K562 (cell line): ENCODE results near the gene SLC66A2. TPM values are rescaled to one million over a fixed set of nuclear protein-coding genes. Genes with fewer than 3 reads are reported as not detected.

ENCODE experiments used
- BRF2 ChIP-seq: IDR thresholded peaks from 3 replicates; pipeline ENCODE4 v1.6.1; 2011; ENCODE audit warnings: borderline replicate concordance, mild to moderate bottlenecking; ENCODE audit not compliant: insufficient read length, insufficient read depth
- CBFA2T3 ChIP-seq: fragments of 450-650 bp; IDR thresholded peaks from 2 replicates; pipeline ENCODE4 v1.6.1; 2017
- CHD1 ChIP-seq: fragments of 200-600 bp; sonication (generic); IDR thresholded peaks from one replicate; pipeline ENCODE4 v1.6.1; 2012; ENCODE audit warnings: mild to moderate bottlenecking, moderate library complexity, low read length, inconsistent platforms
- ERF ChIP-seq: fragments of 450-650 bp; formaldehyde crosslinking; IDR thresholded peaks from 2 replicates; pipeline ENCODE4 v1.4.0; 2020; ENCODE audit warnings: mild to moderate bottlenecking, mixed read lengths
- ESRRA ChIP-seq: fragments of 450-650 bp; IDR thresholded peaks from 2 replicates; pipeline ENCODE4 v1.6.1; 2014; ENCODE audit warnings: low read depth, mild to moderate bottlenecking, moderate library complexity, borderline replicate concordance
- GATA2 ChIP-seq: sonication (generic); formaldehyde crosslinking; IDR thresholded peaks from 2 replicates; pipeline ENCODE4 v1.4.0; 2020; ENCODE audit warnings: mild to moderate bottlenecking, missing genetic modification reagents
- ILF3 ChIP-seq: fragments of 450-650 bp; IDR thresholded peaks from 2 replicates; pipeline ENCODE4 v1.6.1; 2018; ENCODE audit warnings: antibody characterized with exemption, mild to moderate bottlenecking, moderate library complexity, borderline replicate concordance
- KDM5B ChIP-seq: fragments of 200-600 bp; sonication (generic); IDR thresholded peaks from 2 replicates; pipeline ENCODE4 v1.6.1; 2012; ENCODE audit warnings: low read depth, mild to moderate bottlenecking, moderate library complexity, low read length, control low read depth, inconsistent platforms; ENCODE audit not compliant: insufficient replicate concordance
- PCBP2 ChIP-seq: fragments of 200-400 bp; formaldehyde crosslinking; IDR thresholded peaks from 2 replicates; pipeline ENCODE4 v1.6.1; 2018; ENCODE audit warnings: low read length, low read depth, mild to moderate bottlenecking, moderate library complexity; ENCODE audit not compliant: poor library complexity, severe bottlenecking
- POLR2AphosphoS5 ChIP-seq: IDR thresholded peaks from 2 replicates; pipeline ENCODE4 v1.6.1; 2011; ENCODE audit warnings: mild to moderate bottlenecking, low read depth, low read length, moderate library complexity; ENCODE audit not compliant: control insufficient read depth, insufficient read depth
- POU5F1 ChIP-seq: fragments of 150-350 bp; IDR thresholded peaks from 2 replicates; pipeline ENCODE4 v1.6.1; 2014; ENCODE audit warnings: borderline replicate concordance, low read length, low read depth, mild to moderate bottlenecking; ENCODE audit not compliant: partially characterized antibody
- PRMT5 ChIP-seq: sonication (generic); formaldehyde crosslinking; IDR thresholded peaks from 2 replicates; pipeline ENCODE4 v1.5.0; 2020; ENCODE audit warnings: missing genetic modification reagents
- STAT5A ChIP-seq: IDR thresholded peaks from 2 replicates; pipeline ENCODE4 v1.6.1; 2012; ENCODE audit warnings: low read length, inconsistent platforms, borderline replicate concordance
- ZNF263 ChIP-seq: sonication (generic); formaldehyde crosslinking; IDR thresholded peaks from 2 replicates; pipeline ENCODE4 v1.8.0; 2022; ENCODE audit warnings: mild to moderate bottlenecking, missing genetic modification reagents, borderline replicate concordance
- ZNF384 ChIP-seq: IDR thresholded peaks from 2 replicates; pipeline ENCODE4 v1.6.1; 2012; ENCODE audit warnings: low read depth, low read length, improper control_type of control experiment
- ZNF41 ChIP-seq: fragments of 250-450 bp; sonication (Bioruptor Pico); conservative IDR thresholded peaks from 2 replicates; pipeline ENCODE4 v1.4.0; 2020; ENCODE audit warnings: mild to moderate bottlenecking
- polyA plus RNA-seq, 8 experiments: library from polyadenylated mRNA; depleted of rRNA in 4 of 8; stranded (reverse) in 5 of 8; unstranded in 3 of 8; fragments of >200 nt; fragmentation: Nextera tagmentation in 2 of 8; fragmentation: Illumina TruSeq in 1 of 8; extraction: Ambion mirVana in 2 of 8; extraction: Trizol in 1 of 8; gene quantifications; 2 replicates each; pipeline versions ENCODE4 v1.2.1 to v1.2.3, GENCODE V29; 2011 to 2014; ENCODE audit warnings: inconsistent platforms in 1 of 8, missing spikeins in 1 of 8
- total RNA-seq, 7 experiments: library from RNA; depleted of rRNA in 6 of 7; stranded (reverse); fragments of >200 nt in 6 of 7; fragmentation: Illumina TruSeq in 2 of 7; extraction: Trizol in 2 of 7; gene quantifications; 2 replicates each; pipeline versions ENCODE4 v1.2.1 to v1.2.3, GENCODE V29; 2011 to 2021; ENCODE audit warnings: low replicate concordance in 1 of 7
- TF ChIP-seq, protein P1 (sequence below): fragments of 250-450 bp; sonication (Bioruptor Pico); IDR thresholded peaks from 2 replicates; pipeline ENCODE4 v1.5.0; 2021; ENCODE audit warnings: mild to moderate bottlenecking, moderate library complexity
- TF ChIP-seq, protein P2 (sequence below): fragments of 450-650 bp; IDR thresholded peaks from 2 replicates; pipeline ENCODE4 v1.6.1; 2018; ENCODE audit warnings: mild to moderate bottlenecking, low read depth; ENCODE audit not compliant: partially characterized antibody
- TF ChIP-seq, protein P3 (sequence below): IDR thresholded peaks from 2 replicates; pipeline ENCODE4 v1.6.1; 2016; ENCODE audit warnings: missing genetic modification characterization, missing compliant biosample characterization
- TF ChIP-seq, protein P4 (sequence below): fragments of 250-450 bp; sonication (Bioruptor Pico); IDR thresholded peaks from 2 replicates; pipeline ENCODE4 v1.8.0; 2021; ENCODE audit warnings: borderline replicate concordance, mild to moderate bottlenecking, moderate library complexity; ENCODE audit not compliant: poor library complexity, severe bottlenecking

SLC66A2 gene
- total and polyA plus RNA-seq, 9 of the 15 experiments (the other 6 are each of a cell fraction or from before 2014, with no cell fraction given), result 0.25 to 17.5 (median 5.6) TPM

GRCh38 chr18:79975043-79975442, 23.6 kb upstream of the SLC66A2 start (continued):
- TF ChIP-seq, protein P1, sequence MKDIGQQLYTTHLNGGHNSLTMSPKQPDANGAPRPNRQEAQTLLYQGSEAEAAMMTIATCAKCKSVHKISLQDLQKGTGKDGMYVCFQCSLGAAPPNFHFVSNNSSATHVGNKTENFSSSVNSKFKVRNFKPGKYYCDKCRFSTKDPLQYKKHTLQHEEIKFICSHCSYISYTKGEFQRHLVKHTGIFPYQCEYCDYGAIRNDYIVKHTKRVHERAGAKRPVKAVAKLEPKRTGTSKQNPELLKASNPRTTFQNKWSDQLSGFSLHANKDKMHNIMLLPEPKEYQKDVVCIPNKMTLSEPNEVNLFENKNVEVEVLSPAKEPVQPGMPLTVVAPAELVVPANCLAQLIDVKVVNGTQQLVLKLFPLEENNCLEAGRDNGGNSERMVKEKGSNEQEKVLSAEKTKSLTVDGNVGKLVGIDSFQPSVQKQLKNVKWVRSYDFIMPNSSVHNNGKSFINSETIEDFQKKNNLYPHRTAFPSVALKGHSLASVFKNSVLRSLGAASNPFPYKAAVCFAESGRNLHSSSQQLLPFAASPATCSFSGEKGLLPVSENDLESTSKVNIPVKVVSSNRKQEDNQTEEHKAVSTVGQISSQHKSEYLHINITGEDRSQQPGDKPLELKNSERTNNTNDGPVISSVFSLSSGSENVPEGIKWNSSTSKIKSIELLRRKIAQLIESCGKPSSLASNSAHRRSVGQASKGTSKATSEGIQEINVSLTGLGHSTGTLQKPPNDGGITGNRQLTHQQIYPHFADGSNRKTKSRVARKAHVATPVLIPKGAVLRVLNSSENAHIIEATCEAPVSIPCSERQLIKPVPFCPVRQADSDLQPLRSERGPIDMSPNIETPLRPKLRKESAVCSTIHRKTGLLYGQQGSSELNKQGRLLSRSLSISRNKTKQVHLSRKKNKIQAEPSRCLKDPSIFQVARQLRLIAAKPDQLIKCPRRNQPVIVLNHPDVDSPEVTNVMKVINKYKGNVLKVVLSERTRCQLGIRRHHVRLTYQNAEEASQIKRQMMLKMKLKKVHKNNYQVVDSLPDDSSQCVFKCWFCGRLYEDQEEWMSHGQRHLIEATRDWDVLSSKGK (CRISPR knock-in tag), result no peak
- TF ChIP-seq ESRRA (peak; percentile 45; the same call in 1 of the 2 replicates), STAT5A (peak; percentile 25; the same call in 1 of the 2 replicates), CHD1 (no peak), POU5F1 (no peak), GATA2 (CRISPR knock-in tag) (peak; percentile 65), ILF3 (no peak), CBFA2T3 (peak; percentile 85), PCBP2 (no peak), ZNF263 (CRISPR knock-in tag) (no peak), PRMT5 (no peak), KDM5B (no peak), ZNF41 (CRISPR knock-in tag) (no peak), ZNF384 (no peak), POLR2AphosphoS5 (peak; percentile 72), BRF2 (no peak), ERF (no peak)
- TF ChIP-seq, protein P2, sequence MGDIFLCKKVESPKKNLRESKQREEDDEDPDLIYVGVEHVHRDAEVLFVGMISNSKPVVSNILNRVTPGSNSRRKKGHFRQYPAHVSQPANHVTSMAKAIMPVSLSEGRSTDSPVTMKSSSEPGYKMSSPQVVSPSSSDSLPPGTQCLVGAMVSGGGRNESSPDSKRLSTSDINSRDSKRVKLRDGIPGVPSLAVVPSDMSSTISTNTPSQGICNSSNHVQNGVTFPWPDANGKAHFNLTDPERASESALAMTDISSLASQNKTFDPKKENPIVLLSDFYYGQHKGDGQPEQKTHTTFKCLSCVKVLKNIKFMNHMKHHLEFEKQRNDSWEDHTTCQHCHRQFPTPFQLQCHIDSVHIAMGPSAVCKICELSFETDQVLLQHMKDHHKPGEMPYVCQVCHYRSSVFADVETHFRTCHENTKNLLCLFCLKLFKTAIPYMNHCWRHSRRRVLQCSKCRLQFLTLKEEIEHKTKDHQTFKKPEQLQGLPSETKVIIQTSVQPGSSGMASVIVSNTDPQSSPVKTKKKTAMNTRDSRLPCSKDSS, result no peak
- TF ChIP-seq, protein P3, sequence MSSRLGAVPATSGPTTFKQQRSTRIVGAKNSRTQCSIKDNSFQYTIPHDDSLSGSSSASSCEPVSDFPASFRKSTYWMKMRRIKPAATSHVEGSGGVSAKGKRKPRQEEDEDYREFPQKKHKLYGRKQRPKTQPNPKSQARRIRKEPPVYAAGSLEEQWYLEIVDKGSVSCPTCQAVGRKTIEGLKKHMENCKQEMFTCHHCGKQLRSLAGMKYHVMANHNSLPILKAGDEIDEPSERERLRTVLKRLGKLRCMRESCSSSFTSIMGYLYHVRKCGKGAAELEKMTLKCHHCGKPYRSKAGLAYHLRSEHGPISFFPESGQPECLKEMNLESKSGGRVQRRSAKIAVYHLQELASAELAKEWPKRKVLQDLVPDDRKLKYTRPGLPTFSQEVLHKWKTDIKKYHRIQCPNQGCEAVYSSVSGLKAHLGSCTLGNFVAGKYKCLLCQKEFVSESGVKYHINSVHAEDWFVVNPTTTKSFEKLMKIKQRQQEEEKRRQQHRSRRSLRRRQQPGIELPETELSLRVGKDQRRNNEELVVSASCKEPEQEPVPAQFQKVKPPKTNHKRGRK (tag), result no peak
- TF ChIP-seq, protein P4, sequence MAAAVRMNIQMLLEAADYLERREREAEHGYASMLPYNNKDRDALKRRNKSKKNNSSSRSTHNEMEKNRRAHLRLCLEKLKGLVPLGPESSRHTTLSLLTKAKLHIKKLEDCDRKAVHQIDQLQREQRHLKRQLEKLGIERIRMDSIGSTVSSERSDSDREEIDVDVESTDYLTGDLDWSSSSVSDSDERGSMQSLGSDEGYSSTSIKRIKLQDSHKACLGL, result no peak
